HG03460 (cell line): ENCODE data around the gene HEATR5A.
"Not testable (repeated sequence)": the region's sequence is repeated elsewhere in the genome, so short reads cannot be mapped to it uniquely, and the experiment has no call there.

Experiments
- ATAC-seq: cut with Tn5 transposase; IDR thresholded peaks from one replicate; pipeline ENCODE4 v1.9.1; 2021; ENCODE audit not compliant: unreplicated experiment

The HEATR5A gene

GRCh38 chr14:31420319-31421111 lies at the start of gene HEATR5A:
HEATR5A (minus strand) TSS chr14:31420550; CDS start chr14:31402975, 17,575 bp downstream.
- ATAC-seq: peak; percentile 97

GRCh38 chr14:31466554-31466953 lies 46.2 kb upstream of the HEATR5A start:
- no peak for ATAC-seq

GRCh38 chr14:31465111-31465510 lies 44.8 kb upstream of the HEATR5A start:
- no peak for ATAC-seq

GRCh38 chr14:31462450-31462849 lies 42.1 kb upstream of the HEATR5A start:
- not testable (repeated sequence) for ATAC-seq

DNA sequence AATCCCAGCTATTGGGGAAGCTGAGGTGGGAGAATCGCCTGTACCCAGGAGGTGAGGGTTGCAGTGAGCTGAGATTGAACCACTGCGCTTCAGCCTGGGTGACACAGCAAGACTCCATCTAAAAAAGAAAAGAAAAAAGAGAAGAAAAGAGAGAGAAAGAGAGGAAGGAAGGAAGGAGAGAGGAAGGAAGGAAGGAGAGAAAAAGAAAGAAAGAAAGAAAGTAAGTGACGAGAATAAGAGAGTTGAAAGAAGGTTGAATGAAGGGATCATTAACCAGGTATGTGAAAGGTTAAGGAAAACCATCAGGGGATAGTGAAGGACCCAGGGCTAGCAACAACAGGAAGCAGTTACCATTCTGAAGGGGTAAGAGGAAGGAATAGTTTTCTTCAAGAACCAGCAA lies 41.2 kb upstream of the HEATR5A start:
- no peak for ATAC-seq

- ATAC-seq: no peak
Measured at GRCh38 chr14:31457665-31458659, 37.6 kb upstream of the HEATR5A start.

DNA sequence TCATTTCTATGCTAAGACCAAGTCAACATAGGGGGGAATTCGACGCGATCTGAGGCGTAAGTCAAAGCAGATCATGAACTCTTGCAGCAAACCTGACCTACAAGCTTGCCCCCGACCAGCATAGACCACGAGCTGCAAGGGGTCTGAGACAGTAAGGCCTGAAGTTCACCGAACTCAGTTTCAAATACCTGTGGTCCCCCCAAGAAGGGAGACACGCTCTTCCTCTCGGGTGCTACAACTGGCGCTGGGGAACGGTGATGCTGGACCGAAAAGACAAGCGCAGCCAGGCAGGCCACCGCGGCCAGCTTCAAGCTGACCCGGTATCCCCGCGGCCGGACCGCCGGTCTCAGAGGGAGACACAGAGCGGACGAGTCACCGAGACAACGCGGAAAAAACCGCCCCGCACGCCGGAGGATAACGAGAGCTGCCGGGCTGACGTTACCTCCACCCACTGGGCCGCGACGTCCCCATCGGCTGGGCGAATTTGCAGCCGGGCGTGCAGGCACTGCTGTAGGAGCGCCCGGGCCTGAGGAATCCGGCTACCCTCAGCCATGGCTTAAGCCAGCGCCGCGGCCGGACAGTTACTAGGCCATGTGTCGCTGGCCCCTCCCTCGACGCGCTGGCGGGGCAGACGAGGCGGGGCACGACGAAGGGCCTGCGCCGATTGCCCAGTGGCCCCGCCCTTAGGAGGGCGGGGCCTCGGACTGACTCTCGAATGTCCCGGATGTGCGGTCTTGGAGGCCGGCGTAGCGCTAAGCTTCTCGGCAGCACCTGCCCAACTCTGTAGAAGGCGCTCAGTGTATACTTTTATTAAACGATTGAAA lies 36.7 kb upstream of the HEATR5A start, which contains the start of gene DTD2:
DTD2 (minus strand) TSS at position 666 of the 824 bp plus-strand sequence; CDS start at position 553, 113 bp downstream.
- peak; percentile 99 for ATAC-seq

DNA sequence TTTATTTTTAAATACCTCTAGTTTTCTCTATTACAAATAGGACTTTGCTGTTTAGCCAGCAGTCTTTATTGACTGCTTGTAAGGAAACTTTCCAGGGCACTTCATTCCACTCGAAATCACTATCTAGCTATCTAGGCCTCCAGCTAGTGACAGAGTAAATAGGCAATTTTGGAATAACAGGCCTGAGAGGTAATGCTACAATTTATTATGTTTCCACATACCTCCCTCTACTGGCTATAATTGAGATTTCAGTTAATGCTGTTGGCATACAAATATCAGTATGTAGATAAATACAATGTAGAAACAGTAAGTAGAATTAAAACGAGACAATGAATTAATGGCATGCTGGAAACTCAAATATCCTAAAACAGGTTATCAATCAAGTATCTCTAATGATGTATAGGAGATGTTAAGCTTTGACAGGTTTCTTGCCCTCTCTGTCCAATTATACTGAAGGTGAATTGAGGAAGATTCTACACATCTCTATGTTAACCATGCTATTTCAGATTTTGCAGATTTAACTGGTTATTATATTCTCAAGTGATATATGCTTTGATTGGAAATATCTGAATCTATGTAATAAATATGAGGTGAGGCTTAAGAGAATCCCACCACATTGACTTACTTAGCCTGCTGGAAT lies 29.7 kb upstream of the HEATR5A start:
- ATAC-seq: no peak

GRCh38 chr14:31449136-31449535 lies 28.8 kb upstream of the HEATR5A start:
- no peak for ATAC-seq

DNA sequence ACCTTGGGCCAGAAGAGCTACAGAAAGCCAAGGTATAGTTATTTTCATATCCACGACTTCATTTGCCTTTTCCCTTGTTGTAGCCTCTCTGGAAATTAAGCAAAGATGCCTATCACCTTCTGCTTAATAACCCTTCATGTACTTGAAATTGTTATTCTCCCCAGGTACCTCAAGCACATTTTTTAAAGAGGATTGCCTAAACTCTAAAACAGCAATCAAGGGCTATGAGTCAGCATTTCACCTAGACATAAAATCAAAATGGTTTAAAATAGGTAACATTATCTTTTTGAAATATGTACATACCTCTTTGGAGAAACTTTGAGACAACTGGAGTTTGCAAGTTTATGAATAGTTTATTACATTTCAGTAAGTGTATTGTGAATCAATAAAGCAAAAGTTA lies 25.4 kb upstream of the HEATR5A start:
- ATAC-seq: no peak

- no peak for ATAC-seq
Measured at GRCh38 chr14:31442284-31442683, 21.9 kb upstream of the HEATR5A start.

DNA sequence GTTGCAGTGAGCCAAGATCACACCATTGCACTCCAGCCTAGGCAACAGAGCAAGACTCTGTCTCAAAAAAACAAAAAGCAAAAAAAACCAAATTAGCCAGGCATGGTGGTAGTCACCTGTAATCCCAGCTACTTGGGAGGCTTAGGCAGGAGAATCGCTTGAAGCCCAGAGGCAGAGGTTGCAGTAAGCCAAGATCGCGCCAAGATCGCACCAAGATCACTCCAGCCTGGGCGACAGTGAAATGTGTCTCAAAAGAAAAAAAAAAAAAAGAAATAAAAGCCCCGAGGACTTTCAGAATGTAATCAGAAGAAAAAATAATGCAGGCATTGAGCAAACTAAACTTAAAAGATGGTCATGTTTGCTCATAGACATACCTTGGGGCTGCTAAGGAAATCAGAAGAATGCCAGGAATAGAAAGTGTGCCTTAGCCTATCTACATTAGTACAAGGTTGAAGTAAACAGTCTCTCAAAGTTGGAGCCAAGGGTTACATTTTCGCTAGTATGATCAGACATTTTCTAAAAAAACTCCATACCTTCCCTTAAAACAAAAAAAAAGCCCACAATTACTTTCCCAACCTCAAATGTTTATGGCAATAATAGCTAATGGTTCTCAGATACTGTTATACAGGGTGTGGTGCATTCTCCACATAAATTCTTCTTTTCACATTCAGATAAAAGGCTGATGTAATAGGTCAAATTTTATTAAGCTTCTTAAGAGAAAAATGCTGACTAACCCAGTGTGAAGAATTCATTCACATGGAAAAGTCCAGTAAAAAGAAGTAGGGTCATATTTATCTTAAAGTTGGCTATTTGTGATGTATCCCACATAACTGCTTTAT lies 21.1 kb upstream of the HEATR5A start:
- ATAC-seq: no peak

DNA sequence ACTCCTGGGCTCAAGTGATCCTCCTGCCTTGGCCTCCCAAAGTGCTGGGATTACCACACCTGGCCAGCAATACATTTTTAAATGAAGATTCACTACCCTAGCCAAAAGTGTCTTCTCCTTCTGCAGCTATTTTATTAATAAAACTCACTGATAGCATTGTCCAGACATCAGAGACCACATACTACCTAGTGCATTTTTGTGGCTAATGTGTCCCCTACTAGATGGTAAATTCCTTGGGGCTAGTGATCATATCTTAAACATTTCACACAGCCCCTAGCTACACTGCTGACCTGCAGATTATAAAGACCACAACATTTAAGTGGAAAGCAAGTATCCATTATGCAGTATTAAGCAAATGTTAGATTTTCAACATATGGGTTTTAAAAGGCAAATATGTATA lies 19.9 kb upstream of the HEATR5A start:
- ATAC-seq: no peak

- no peak for ATAC-seq
Measured at GRCh38 chr14:31439561-31439960, 19.2 kb upstream of the HEATR5A start.

- ATAC-seq: not testable (repeated sequence)
Measured at GRCh38 chr14:31437045-31437691, 16.8 kb upstream of the HEATR5A start.

- no peak for ATAC-seq
Measured at GRCh38 chr14:31435276-31435675, 14.9 kb upstream of the HEATR5A start.

- ATAC-seq: no peak
Measured at GRCh38 chr14:31430634-31431264, 10.4 kb upstream of the HEATR5A start.

DNA sequence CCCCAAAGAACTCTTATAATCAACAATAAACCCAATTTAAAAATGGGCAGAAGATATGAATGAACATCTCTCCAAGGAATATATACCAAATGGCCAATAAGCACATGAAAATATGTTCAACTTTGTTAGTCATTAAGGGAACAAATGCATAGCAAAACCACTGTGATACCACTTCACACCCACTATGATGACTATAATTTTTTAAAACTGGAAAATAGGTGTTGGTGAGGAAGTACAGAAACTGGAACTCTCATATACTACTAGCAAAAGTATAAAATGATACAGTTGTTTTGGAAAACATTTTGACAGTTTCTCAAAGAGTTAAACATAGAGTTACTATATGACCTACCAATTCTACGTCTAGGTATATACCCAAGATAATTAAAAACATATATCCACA lies 9.4 kb upstream of the HEATR5A start:
- ATAC-seq: no peak
